ENCODE results near the gene BSN. TPM values are rescaled to one million over a fixed set of nuclear protein-coding genes. Genes with fewer than 3 reads are reported as not detected.
A peak's percentile ranks its signal among the peaks of the same experiment; 100 is the strongest.

BSN gene
- total and polyA plus RNA-seq, 2 donors (not counting 1 experiment from before 2014, with no cell fraction given) = 0.03 to 0.20 TPM

DNA sequence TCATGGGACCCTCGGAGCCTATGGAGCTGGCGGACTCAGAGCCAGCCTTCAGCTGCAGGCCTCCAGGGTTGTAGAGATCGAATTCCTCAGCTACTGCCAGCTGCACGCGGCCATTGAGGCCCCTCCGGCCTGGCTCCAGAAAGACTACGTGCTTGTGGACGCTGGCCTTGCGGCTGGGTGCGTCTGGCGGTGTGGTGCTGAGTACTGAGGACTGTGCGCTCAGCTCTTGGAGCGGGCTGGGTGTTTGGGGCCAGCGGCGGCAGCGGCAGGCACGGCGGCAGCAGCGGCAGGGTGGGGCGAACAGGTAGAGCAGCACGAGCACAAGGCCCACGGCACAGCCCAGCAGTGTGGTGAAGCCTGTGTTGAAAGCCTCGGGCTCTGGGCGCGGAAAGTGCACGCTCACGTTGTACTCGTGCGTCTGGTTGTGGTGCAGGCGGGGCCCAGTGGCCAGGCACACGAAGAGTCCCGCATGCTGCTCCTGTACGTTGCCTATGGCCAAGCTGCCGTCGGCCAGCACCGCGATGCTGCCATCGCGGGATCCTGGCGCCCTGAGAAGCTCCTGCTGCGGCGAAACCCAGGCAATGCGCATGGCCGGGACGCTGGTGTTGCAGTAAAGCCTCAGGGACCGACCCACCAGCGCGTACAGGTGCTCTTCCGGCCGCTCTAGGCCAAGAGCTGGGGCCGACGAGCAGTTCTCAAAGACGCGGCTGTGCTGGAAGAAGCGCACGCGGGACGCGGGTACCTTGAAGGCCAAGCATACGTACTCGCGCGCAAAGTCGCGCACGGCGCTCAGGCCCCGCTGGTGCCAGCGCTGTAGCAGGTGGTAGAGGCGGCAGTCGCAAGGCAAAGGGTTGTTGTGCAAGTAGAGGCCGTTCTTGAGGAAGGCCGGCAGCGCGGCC lies 163.9 kb downstream of the BSN start:
- H3K27ac ChIP-seq (ENCODE audit: low read length in 2 of 2) = no peak overlapping the region
- peak overlapping the region; percentile 92 for H3K27ac Mint-ChIP-seq
- POLR2A ChIA-PET = interaction anchor here (1.0 to 3.0 kb wide), 3 partner anchors 17 to 85 kb away, joined by 3 to 9 read pairs (median 3); partner anchors contain the start of genes INKA1 and IP6K1
- peaks cover 33% of the 10 kb centered on the region for H3K4me1 Mint-ChIP-seq
- no peaks in the 10 kb centered on the region for H3K9me3 ChIP-seq (ENCODE audit: control extremely low read depth in 1 of 3, control insufficient read depth in 2 of 3, insufficient read depth in 1 of 3, low read length in 2 of 3)
- H3K36me3 ChIP-seq (replicated peaks in 1 of 2; ENCODE audit: control extremely low read depth in 1 of 2, control insufficient read depth in 1 of 2, extremely low read depth in 1 of 2, insufficient read depth in 2 of 2, low read length in 1 of 2) = peaks cover 0 to 23% of the 10 kb centered on the region in 2 experiments
- H2AFZ ChIP-seq (ENCODE audit: insufficient read depth, low read depth, low read length, poor library complexity, severe bottlenecking) = no peak overlapping the region
- intact Hi-C loops (cut with micrococcal nuclease) = no loop called here
- H3K4me1 ChIP-seq (ENCODE audit: control insufficient read depth in 2 of 2, insufficient read depth in 2 of 2, low read length in 2 of 2) = peaks cover 15 to 30% of the 10 kb centered on the region in 2 donors
- peak overlapping the region; percentile 96 for H3K4me3 Mint-ChIP-seq
- TF ChIP-seq EZH2 (IDR thresholded peaks at IDR 0.05; ENCODE audit: borderline replicate concordance, insufficient read depth, low read depth, low read length, poor library complexity, severe bottlenecking) = no peak
- TF ChIP-seq, protein P1, sequence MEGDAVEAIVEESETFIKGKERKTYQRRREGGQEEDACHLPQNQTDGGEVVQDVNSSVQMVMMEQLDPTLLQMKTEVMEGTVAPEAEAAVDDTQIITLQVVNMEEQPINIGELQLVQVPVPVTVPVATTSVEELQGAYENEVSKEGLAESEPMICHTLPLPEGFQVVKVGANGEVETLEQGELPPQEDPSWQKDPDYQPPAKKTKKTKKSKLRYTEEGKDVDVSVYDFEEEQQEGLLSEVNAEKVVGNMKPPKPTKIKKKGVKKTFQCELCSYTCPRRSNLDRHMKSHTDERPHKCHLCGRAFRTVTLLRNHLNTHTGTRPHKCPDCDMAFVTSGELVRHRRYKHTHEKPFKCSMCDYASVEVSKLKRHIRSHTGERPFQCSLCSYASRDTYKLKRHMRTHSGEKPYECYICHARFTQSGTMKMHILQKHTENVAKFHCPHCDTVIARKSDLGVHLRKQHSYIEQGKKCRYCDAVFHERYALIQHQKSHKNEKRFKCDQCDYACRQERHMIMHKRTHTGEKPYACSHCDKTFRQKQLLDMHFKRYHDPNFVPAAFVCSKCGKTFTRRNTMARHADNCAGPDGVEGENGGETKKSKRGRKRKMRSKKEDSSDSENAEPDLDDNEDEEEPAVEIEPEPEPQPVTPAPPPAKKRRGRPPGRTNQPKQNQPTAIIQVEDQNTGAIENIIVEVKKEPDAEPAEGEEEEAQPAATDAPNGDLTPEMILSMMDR (IDR thresholded peaks at IDR 0.05) = no peak
- CTCF ChIA-PET = interaction anchor here (0.6 to 1.9 kb wide), 11 partner anchors 10 to 1522 kb away, joined by 3 to 8 read pairs (median 3); partner anchors contain the start of genes INKA1, IP6K1 and RBM6
- no peaks in the 10 kb centered on the region for H3K9me3 Mint-ChIP-seq (ENCODE audit: insufficient read depth)
- no peak for ATAC-seq (ENCODE audit: low read depth)
- WGBS (ENCODE audit: insufficient coverage) = 85% methylated on average over 75 of the region's 75 CpGs
- H3K79me2 ChIP-seq (ENCODE audit: control insufficient read depth, insufficient read depth, low read length) = peaks cover 4% of the 10 kb centered on the region
- no peaks in the 10 kb centered on the region for H3K27me3 ChIP-seq (replicated peaks in 1 of 4; ENCODE audit: control extremely low read depth in 1 of 4, control insufficient read depth in 3 of 4, insufficient read depth in 4 of 4, low read length in 3 of 4)
- no peaks in the 10 kb centered on the region for H3K27me3 Mint-ChIP-seq
- peak; percentile 42 for DNase-seq
- peak overlapping the region in 2 of 5 experiments; percentile 66 to 76 for H3K4me3 ChIP-seq (ENCODE audit: control extremely low read depth in 1 of 5, extremely low read depth in 1 of 5, insufficient read depth in 1 of 5, low read depth in 2 of 5, low read length in 4 of 5)
- H3K4me2 ChIP-seq (replicated peaks; ENCODE audit: low read depth, low read length, poor library complexity, severe bottlenecking) = peak overlapping the region; percentile 95
- peak overlapping the region; percentile 79 for H3K9ac ChIP-seq (ENCODE audit: low read length)
- H4K20me1 ChIP-seq (ENCODE audit: control insufficient read depth, insufficient read depth, low read length, poor library complexity, severe bottlenecking) = no peaks in the 10 kb centered on the region
